A673 (cell line): Measurements from ENCODE around the gene CFD. TPM values are rescaled to one million over a fixed set of nuclear protein-coding genes. Genes with fewer than 3 reads are reported as not detected.
A peak's percentile ranks its signal among the peaks of the same experiment; 100 is the strongest.

Source experiments
- BruUV-seq: library from RNA; stranded (reverse); fragments of 400-500 nt; replicated peaks from 2 replicates; lab custom pipeline; 2021; lab: Mats Ljungman, UMichigan
- CTCF ChIA-PET: fragments of 300-600 bp; sonication (Branson Sonifier 250); formaldehyde crosslinking; loops from one replicate; lab custom pipeline; 2022; ENCODE audit warnings: antibody characterized with exemption; lab: Charles Lee
- POLR2A ChIA-PET: fragments of 300-600 bp; sonication (Branson Sonifier 250); formaldehyde crosslinking; loops from one replicate; lab custom pipeline; 2022; ENCODE audit warnings: antibody characterized with exemption; ENCODE audit not compliant: low non-redundant PET; lab: Charles Lee
- DNase-seq: peaks from one replicate; pipeline ENCODE4 v3.0.0-alpha.2; 2015; ENCODE audit warnings: low spot score
- H3K27ac ChIP-seq: fragments of 200-600 bp; sonication (generic); 2 replicates; pipeline ENCODE4 v1.5.1; 2016; ENCODE audit warnings: mixed run types, low read depth, mild to moderate bottlenecking, mixed read lengths, antibody characterized with exemption, low read length; ENCODE audit not compliant: poor library complexity, severe bottlenecking
- H3K27me3 ChIP-seq: fragments of 200-600 bp; sonication (generic); replicated peaks from 2 replicates; pipeline ENCODE4 v1.6.1; 2017; ENCODE audit warnings: mixed run types, low read depth, mild to moderate bottlenecking, mixed read lengths, antibody characterized with exemption, low read length; ENCODE audit not compliant: insufficient read depth, poor library complexity
- H3K36me3 ChIP-seq: fragments of 200-600 bp; sonication (generic); 2 replicates; pipeline ENCODE4 v1.6.1; 2016; ENCODE audit warnings: mixed run types, mild to moderate bottlenecking, mixed read lengths, antibody characterized with exemption, low read length; ENCODE audit not compliant: insufficient read depth, poor library complexity, severe bottlenecking
- H3K4me1 ChIP-seq: fragments of 200-600 bp; sonication (generic); 2 replicates; pipeline ENCODE4 v1.6.1; 2017; ENCODE audit warnings: mixed run types, mild to moderate bottlenecking, mixed read lengths, antibody characterized with exemption, low read length; ENCODE audit not compliant: insufficient read depth, poor library complexity, severe bottlenecking
- H3K4me3 ChIP-seq: fragments of 200-600 bp; sonication (generic); 2 replicates; pipeline ENCODE4 v1.5.1; 2016; ENCODE audit warnings: low read depth, mixed run types, mild to moderate bottlenecking, mixed read lengths, low read length; ENCODE audit not compliant: poor library complexity, severe bottlenecking
- H3K9me3 ChIP-seq: fragments of 200-600 bp; sonication (generic); 2 replicates; pipeline ENCODE4 v1.6.1; 2016; ENCODE audit warnings: mixed run types, low read depth, mild to moderate bottlenecking, mixed read lengths, antibody characterized with exemption, low read length; ENCODE audit not compliant: poor library complexity, severe bottlenecking
- EZH2 ChIP-seq: fragments of 200-600 bp; sonication (generic); IDR thresholded peaks from 2 replicates; pipeline ENCODE4 v1.6.1; 2017; ENCODE audit warnings: borderline replicate concordance, low read depth, mild to moderate bottlenecking, mixed read lengths, antibody characterized with exemption, low read length; ENCODE audit not compliant: poor library complexity, severe bottlenecking
- intact Hi-C: fragments of 100-400 bp; cut with micrococcal nuclease; formaldehyde crosslinking; loops from one replicate; pipeline ENCODE4 v1.10.0; 2022; ENCODE audit not compliant: unreplicated experiment
- total RNA-seq: library from RNA; stranded (reverse); gene quantifications from 2 replicates; pipeline ENCODE4 v1.2.3, GENCODE V29; 2021
- TF ChIP-seq, protein P1 (sequence below): fragments of 300-800, 200-600 bp; sonication (generic); conservative IDR thresholded peaks from 2 replicates; pipeline ENCODE4 v1.5.1; 2017; ENCODE audit warnings: low read depth, mild to moderate bottlenecking, antibody characterized with exemption, low read length, moderate library complexity, mixed read lengths

Gene CFD
- total RNA-seq, 1 experiment from 2014 or later: 1.1 TPM

DNA sequence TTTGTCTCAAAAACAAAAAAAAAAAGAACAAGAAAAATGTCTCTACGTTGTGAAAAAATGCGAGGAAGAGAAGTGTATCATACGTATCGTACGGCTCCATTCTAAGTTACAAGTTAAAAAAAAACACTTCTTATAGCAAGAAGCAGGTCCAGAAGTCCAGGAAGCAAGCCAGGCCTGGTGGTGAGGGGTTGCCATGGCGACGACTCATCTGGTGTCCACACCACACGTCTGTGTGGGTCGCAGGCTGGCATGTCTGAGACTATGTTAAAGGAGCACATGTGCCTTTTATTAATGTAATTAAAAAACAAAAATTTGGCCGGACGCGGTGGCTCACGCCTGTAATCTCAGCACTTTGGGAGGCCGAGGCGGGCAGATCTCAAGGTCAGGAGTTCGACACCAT, 27.6 kb downstream of the CFD start:
- no peak for DNase-seq
- POLR2A ChIA-PET: no interaction called here
- Histone ChIP-seq H3K4me1 (no peaks in the 10 kb centered on the region), H3K4me3 (no peak overlapping the region), H3K36me3 (peaks cover 41% of the 10 kb centered on the region), H3K27ac (no peak overlapping the region), H3K27me3 (no peaks in the 10 kb centered on the region), H3K9me3 (no peaks in the 10 kb centered on the region)
- CTCF ChIA-PET: no interaction called here
- TF ChIP-seq, protein P1, sequence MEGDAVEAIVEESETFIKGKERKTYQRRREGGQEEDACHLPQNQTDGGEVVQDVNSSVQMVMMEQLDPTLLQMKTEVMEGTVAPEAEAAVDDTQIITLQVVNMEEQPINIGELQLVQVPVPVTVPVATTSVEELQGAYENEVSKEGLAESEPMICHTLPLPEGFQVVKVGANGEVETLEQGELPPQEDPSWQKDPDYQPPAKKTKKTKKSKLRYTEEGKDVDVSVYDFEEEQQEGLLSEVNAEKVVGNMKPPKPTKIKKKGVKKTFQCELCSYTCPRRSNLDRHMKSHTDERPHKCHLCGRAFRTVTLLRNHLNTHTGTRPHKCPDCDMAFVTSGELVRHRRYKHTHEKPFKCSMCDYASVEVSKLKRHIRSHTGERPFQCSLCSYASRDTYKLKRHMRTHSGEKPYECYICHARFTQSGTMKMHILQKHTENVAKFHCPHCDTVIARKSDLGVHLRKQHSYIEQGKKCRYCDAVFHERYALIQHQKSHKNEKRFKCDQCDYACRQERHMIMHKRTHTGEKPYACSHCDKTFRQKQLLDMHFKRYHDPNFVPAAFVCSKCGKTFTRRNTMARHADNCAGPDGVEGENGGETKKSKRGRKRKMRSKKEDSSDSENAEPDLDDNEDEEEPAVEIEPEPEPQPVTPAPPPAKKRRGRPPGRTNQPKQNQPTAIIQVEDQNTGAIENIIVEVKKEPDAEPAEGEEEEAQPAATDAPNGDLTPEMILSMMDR: no peak
- TF ChIP-seq EZH2: no peak
- BruUV-seq: no TSS peak
- intact Hi-C loops: no loop called here

DNA sequence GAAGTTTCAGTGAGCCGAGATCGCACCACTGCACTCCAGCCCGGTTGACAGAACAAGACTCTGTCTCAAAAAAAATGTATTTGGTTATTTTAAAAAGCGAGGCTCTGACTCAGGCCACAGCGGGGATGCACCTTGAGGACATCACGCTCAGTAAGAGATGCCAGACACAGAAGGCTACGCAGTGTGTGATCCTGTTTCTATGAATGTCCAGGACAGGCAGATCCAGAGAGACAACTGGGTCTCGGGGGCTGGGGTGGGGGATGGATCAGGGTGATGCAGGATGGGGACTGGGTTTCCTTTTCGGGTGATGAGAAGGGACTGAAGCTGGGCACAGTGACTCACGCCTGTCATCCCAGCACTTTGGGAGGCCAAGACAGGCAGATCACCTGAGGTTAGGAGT, 28.1 kb downstream of the CFD start:
- ChIA-PET POLR2A (no interaction called here), CTCF (no interaction called here)
- no TSS peak for BruUV-seq
- peaks cover 37% of the 10 kb centered on the region for H3K36me3 ChIP-seq
- no peak for DNase-seq
- H3K27me3 ChIP-seq: no peaks in the 10 kb centered on the region
- no peak overlapping the region for H3K4me3 ChIP-seq
- no peak overlapping the region for H3K27ac ChIP-seq
- no peaks in the 10 kb centered on the region for H3K4me1 ChIP-seq
- no peaks in the 10 kb centered on the region for H3K9me3 ChIP-seq
- TF ChIP-seq, protein P1: no peak
- TF ChIP-seq EZH2: no peak
- intact Hi-C loops: no loop called here

DNA sequence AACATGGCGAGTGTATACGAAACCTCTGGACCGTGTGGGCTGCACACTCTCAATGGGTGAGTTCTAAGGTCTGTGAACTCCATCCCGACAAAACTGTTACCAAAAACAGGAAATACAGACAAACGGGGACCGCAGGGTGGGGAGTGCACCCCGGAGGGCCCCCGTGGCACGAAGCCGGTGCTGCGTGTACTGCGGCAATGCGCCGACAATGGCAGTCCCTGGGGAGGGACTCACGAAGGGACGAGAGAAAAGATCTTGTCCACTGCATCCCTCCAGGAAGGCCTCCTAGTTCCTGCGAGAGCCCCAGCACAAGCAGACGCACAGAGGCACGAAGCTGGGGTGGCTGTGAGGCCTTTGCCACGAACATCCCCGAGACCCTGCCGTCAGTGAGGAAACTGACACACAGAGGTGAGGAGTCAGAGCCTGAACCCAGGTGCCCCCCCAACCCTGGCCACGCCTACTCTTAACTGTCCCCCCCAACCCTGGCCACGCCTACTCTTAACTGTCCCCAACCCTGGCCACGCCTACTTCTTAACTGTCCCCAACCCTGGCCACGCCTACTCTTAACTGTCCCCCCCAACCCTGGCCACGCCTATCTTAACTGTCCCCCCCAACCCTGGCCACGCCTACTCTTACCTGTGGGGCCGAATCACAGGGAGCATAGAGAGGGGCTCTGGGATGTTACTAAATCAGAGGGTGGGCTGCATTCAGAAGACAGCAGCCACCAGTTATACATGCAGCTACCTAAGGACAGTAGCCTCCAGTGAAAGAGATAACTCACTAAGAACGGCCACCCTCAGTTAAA, 29.3 kb downstream of the CFD start:
- DNase-seq: no peak
- peaks cover 35% of the 10 kb centered on the region for H3K36me3 ChIP-seq
- H3K27me3 ChIP-seq: no peaks in the 10 kb centered on the region
- TF ChIP-seq, protein P1: no peak
- TF ChIP-seq EZH2: no peak
- H3K9me3 ChIP-seq: no peaks in the 10 kb centered on the region
- POLR2A ChIA-PET: no interaction called here
- TSS peak; percentile 38 for BruUV-seq
- H3K27ac ChIP-seq: no peak overlapping the region
- intact Hi-C loops: no loop called here
- H3K4me1 ChIP-seq: no peaks in the 10 kb centered on the region
- H3K4me3 ChIP-seq: no peak overlapping the region
- CTCF ChIA-PET: no interaction called here
